Mesendoderm (in vitro differentiated cells): Measurements from ENCODE around the gene PGAP1.
A peak's percentile ranks its signal among the peaks of the same experiment; 100 is the strongest.

Experiments used
- DNase-seq: peaks from one replicate; pipeline ENCODE4 v3.0.0; 2013
- H2AK5ac ChIP-seq: 2 replicates; pipeline ENCODE4 v1.6.1; 2013; ENCODE audit warnings: low read length, inconsistent platforms
- H2BK120ac ChIP-seq: 2 replicates; pipeline ENCODE4 v1.6.1; 2013; ENCODE audit warnings: low read depth, mild to moderate bottlenecking, low read length, moderate library complexity, mixed read lengths
- H2BK15ac ChIP-seq: replicated peaks from 2 replicates; pipeline ENCODE4 v1.6.1; 2013; ENCODE audit warnings: low read depth, mild to moderate bottlenecking, moderate library complexity
- H2BK5ac ChIP-seq: 2 replicates; pipeline ENCODE4 v1.6.1; 2013; ENCODE audit warnings: low read length, inconsistent platforms
- H3K18ac ChIP-seq: 2 replicates; pipeline ENCODE4 v1.6.1; 2013; ENCODE audit warnings: mild to moderate bottlenecking, low read length, mixed read lengths
- H3K23ac ChIP-seq: one replicate; pipeline ENCODE4 v1.6.1; 2013; ENCODE audit warnings: low read length
- H3K27ac ChIP-seq: 2 replicates; pipeline ENCODE4 v1.5.1; 2013; ENCODE audit warnings: low read depth, mild to moderate bottlenecking, inconsistent platforms, low read length, moderate library complexity
- H3K27me3 ChIP-seq: 2 replicates; pipeline ENCODE4 v1.6.1; 2013; ENCODE audit warnings: low read length, control low read depth, mild to moderate bottlenecking, inconsistent platforms; ENCODE audit not compliant: insufficient read depth, poor library complexity
- H3K36me3 ChIP-seq: 2 replicates; pipeline ENCODE4 v1.6.1; 2013; ENCODE audit warnings: low read length, inconsistent platforms; ENCODE audit not compliant: control insufficient read depth, insufficient read depth
- H3K4ac ChIP-seq: one replicate; pipeline ENCODE4 v1.6.1; 2013; ENCODE audit warnings: low read depth, mild to moderate bottlenecking, low read length, moderate library complexity
- H3K4me1 ChIP-seq: 2 replicates; pipeline ENCODE4 v1.6.1; 2013; ENCODE audit warnings: low read depth, low read length, inconsistent platforms; ENCODE audit not compliant: control insufficient read depth
- H3K4me2 ChIP-seq: 2 replicates; pipeline ENCODE4 v1.6.1; 2013; ENCODE audit warnings: low read length
- H3K4me3 ChIP-seq: 2 replicates; pipeline ENCODE4 v1.5.1; 2013; ENCODE audit warnings: mild to moderate bottlenecking, low read length
- H3K56ac ChIP-seq: one replicate; pipeline ENCODE4 v1.6.1; 2013; ENCODE audit warnings: low read length
- H3K79me1 ChIP-seq: 2 replicates; pipeline ENCODE4 v1.6.1; 2013; ENCODE audit warnings: low read length, inconsistent platforms
- H3K79me2 ChIP-seq: 2 replicates; pipeline ENCODE4 v1.6.1; 2013; ENCODE audit warnings: mild to moderate bottlenecking, low read length; ENCODE audit not compliant: control insufficient read depth, insufficient read depth
- H3K9ac ChIP-seq: 2 replicates; pipeline ENCODE4 v1.6.1; 2013; ENCODE audit warnings: low read length, inconsistent platforms
- H4K5ac ChIP-seq: one replicate; pipeline ENCODE4 v1.6.1; 2013; ENCODE audit warnings: low read length
- H4K8ac ChIP-seq: one replicate; pipeline ENCODE4 v1.6.1; 2013; ENCODE audit warnings: low read depth, mild to moderate bottlenecking, control low read depth, low read length, moderate library complexity
- WGBS: extraction: QIAGEN DNeasy Blood & Tissue Kit; methylation state at CpG from one replicate; pipeline ENCODE4 v1.1.7; 2013; ENCODE audit warnings: low lambda C conversion rate, missing lambda C conversion rate; ENCODE audit not compliant: insufficient coverage; ENCODE audit errors: extremely low coverage; 5-methylcytosine and 5-hydroxymethylcytosine counted together

The PGAP1 gene

DNA sequence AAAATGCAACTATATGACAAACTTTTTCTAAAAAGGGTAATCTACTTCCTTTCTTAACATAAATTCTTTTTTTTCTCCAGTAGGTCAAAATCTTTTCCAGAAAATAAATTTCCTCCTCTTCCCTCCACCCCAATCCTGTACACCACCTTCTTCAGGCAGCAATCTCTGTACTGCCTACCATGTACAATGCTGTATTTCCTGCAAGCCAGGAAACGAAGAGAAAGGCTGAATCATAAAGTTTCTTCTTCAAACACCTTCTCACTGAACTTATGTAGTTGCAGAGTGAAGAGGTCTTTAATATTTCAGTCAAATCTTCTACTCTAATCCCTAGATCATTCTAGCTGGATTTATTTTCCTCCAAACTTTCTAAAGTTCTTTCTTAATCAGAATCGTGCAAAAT, 99.2 kb downstream of the PGAP1 start:
- H3K79me2 ChIP-seq, result no peaks in the 10 kb centered on the region
- no peak overlapping the region for H4K5ac ChIP-seq
- H3K9ac ChIP-seq, result no peak overlapping the region
- H4K8ac ChIP-seq, result no peak overlapping the region
- no peak overlapping the region for H3K56ac ChIP-seq
- DNase-seq, result no peak
- H2BK15ac ChIP-seq, result no peak overlapping the region
- H3K4me3 ChIP-seq, result no peak overlapping the region
- H2BK120ac ChIP-seq, result no peak overlapping the region
- no peak overlapping the region for H3K27ac ChIP-seq
- H2AK5ac ChIP-seq, result no peak overlapping the region
- no peak overlapping the region for H2BK5ac ChIP-seq
- H3K27me3 ChIP-seq, result no peaks in the 10 kb centered on the region
- WGBS, result no CpG with 5 or more reads among the region's 2 CpGs
- H3K4ac ChIP-seq, result no peak overlapping the region
- no peaks in the 10 kb centered on the region for H3K4me1 ChIP-seq
- no peaks in the 10 kb centered on the region for H3K79me1 ChIP-seq
- H3K4me2 ChIP-seq, result no peak overlapping the region
- no peaks in the 10 kb centered on the region for H3K36me3 ChIP-seq
- H3K18ac ChIP-seq, result no peak overlapping the region
- no peak overlapping the region for H3K23ac ChIP-seq

DNA sequence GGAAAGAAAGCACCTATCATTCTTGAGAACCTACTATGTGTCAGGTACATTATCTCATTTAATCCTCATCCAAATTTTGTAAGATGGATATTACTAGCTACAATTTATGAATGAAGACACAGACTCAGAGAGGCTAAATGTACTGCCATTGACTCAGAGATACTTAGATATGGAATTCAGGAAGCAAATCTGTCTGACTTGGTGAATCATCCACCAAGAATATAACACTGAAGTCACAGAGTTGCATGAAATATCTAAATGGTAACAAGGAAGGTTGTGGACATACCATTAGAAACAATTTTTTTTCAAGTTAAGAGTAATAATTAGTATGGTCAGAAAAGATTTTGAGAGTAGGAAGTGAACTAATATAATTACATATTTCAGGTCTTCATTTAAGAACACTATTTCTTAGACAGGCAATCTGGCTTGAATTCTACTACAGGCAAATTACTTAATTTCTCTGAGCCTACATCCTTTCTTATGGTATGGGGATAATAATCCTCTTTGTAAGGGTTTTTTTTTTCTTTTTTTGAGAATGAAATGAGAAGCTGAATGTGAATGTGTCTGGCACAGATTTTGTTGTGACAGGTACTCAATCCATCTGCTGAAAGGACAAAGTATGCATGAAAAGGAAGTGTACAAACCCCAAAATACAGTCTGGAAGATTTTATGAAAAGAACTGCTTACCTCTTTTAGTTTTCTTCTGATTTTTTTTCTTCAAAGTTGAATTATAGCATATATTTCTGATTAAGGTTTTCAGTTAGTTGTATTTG, 102.6 kb downstream of the PGAP1 start:
- Histone ChIP-seq H3K4ac (no peak overlapping the region), H2BK15ac (no peak overlapping the region), H3K79me2 (no peaks in the 10 kb centered on the region), H3K4me3 (no peak overlapping the region), H2AK5ac (no peak overlapping the region), H3K36me3 (no peaks in the 10 kb centered on the region), H3K9ac (no peak overlapping the region), H2BK120ac (no peak overlapping the region), H3K56ac (no peak overlapping the region), H3K23ac (no peak overlapping the region), H2BK5ac (no peak overlapping the region), H4K5ac (no peak overlapping the region), H3K27ac (no peak overlapping the region), H3K4me2 (no peak overlapping the region), H3K27me3 (no peaks in the 10 kb centered on the region), H3K79me1 (no peaks in the 10 kb centered on the region), H4K8ac (no peak overlapping the region), H3K18ac (no peak overlapping the region), H3K4me1 (no peaks in the 10 kb centered on the region)
- DNase-seq, result no peak

DNA sequence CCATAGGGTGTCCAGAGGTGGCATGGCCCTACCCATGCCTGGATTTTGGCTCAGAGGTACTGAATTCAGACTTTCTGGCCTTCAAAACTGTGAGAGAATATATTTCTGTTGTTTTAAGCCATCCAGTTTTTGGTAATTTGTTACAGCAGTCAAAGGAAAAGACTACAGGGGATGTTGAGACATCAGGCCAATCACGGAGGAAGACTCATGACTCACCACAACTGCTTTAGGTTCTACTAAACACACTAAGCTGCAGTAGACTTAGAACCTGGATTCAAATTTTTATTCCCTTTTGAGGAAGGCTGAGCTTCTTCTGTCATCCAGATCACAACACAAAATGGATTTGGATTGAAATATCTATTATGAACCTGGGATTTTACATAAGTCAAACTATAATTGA, 105.3 kb downstream of the PGAP1 start:
- Histone ChIP-seq H3K18ac (no peak overlapping the region), H3K4ac (no peak overlapping the region), H3K4me1 (no peaks in the 10 kb centered on the region), H4K5ac (no peak overlapping the region), H3K27me3 (no peaks in the 10 kb centered on the region), H3K27ac (no peak overlapping the region), H3K79me2 (no peaks in the 10 kb centered on the region), H2AK5ac (no peak overlapping the region), H4K8ac (no peak overlapping the region), H2BK15ac (no peak overlapping the region), H3K23ac (no peak overlapping the region), H2BK5ac (no peak overlapping the region), H3K4me3 (no peak overlapping the region), H3K36me3 (no peaks in the 10 kb centered on the region), H3K56ac (no peak overlapping the region), H3K9ac (no peak overlapping the region), H3K4me2 (no peak overlapping the region), H3K79me1 (no peaks in the 10 kb centered on the region), H2BK120ac (no peak overlapping the region)
- no peak for DNase-seq
- WGBS, result no CpG with 5 or more reads among the region's 1 CpG

DNA sequence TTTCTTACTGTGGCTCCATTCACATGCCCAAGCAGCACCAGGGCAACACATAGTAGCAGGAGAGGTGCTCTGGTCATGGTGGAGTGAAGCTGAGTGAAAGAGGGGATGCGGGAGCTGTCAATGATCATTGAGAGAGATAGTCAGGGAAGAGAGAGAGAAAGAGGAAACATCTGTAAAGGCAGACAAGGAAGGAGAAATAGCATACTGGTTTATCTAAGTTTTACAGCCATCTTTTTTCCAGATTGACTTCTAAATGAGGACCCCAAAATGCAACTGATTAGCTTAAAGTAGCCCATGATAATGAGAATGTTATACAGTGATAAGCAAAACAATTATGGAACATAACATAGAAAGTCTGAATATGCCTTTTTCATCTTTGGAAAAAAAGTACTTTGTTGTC, 117.2 kb downstream of the PGAP1 start, which contains the start of gene C2orf66:
Gene C2orf66 (minus strand): TSS at position 96 of the 400 bp plus-strand sequence. CDS start 19 bp downstream, at position 77.
- WGBS, result no CpG with 5 or more reads among the region's 1 CpG
- Histone ChIP-seq H3K23ac (no peak within 1 kb of the TSS), H3K4me2 (no peak within 1 kb of the TSS), H2BK5ac (no peak within 1 kb of the TSS), H2AK5ac (no peak within 1 kb of the TSS), H3K18ac (no peak within 1 kb of the TSS), H3K4me3 (no peak within 1 kb of the TSS), H3K79me2 (no peaks in the 10 kb centered on the region), H3K79me1 (no peaks in the 10 kb centered on the region), H3K27me3 (no peaks in the 10 kb centered on the region), H2BK120ac (no peak within 1 kb of the TSS), H3K56ac (no peak within 1 kb of the TSS), H3K4ac (no peak within 1 kb of the TSS), H3K27ac (no peak within 1 kb of the TSS), H3K36me3 (no peaks in the 10 kb centered on the region), H4K5ac (no peak within 1 kb of the TSS), H3K4me1 (no peaks in the 10 kb centered on the region), H3K9ac (no peak within 1 kb of the TSS), H2BK15ac (no peak within 1 kb of the TSS), H4K8ac (no peak within 1 kb of the TSS)
- DNase-seq, result no peak

DNA sequence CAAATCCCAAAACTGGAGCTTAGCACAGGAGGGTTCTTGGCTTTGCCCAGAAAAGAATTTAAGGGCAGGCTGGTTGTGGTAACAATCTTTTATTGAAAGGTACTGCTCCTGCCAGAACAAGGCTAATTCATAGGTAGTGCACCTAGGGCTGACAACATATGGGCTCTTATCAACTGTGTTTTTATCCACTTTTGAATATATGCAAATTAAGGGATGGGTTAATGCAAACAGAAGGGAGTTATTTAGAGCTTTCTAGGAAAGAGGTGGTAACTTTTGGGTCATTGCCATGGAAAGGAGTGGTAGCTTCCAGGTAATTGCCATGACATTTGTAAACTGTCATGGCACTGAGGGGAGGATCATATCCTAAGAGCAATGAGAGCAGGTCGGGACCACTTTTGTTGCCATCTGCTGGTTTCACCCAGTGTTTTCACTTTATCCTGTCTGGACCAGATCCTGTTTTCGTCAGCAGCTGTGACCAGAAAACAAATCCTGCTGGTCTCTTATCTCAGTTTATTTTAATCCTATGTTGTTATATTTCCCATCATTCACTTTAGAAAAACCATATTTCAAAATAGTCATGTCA, 118.3 kb downstream of the PGAP1 start:
- no peak overlapping the region for H2BK15ac ChIP-seq
- DNase-seq, result peak; percentile 52
- H3K4me3 ChIP-seq, result no peak overlapping the region
- H2AK5ac ChIP-seq, result no peak overlapping the region
- H3K27ac ChIP-seq, result no peak overlapping the region
- H3K79me2 ChIP-seq, result no peaks in the 10 kb centered on the region
- no peaks in the 10 kb centered on the region for H3K79me1 ChIP-seq
- H4K5ac ChIP-seq, result no peak overlapping the region
- H3K18ac ChIP-seq, result no peak overlapping the region
- H2BK5ac ChIP-seq, result no peak overlapping the region
- no peak overlapping the region for H3K23ac ChIP-seq
- H3K27me3 ChIP-seq, result no peaks in the 10 kb centered on the region
- no peak overlapping the region for H3K56ac ChIP-seq
- no peak overlapping the region for H3K4me2 ChIP-seq
- H3K9ac ChIP-seq, result no peak overlapping the region
- WGBS, result no CpG with 5 or more reads among the region's 2 CpGs
- H2BK120ac ChIP-seq, result no peak overlapping the region
- H3K4ac ChIP-seq, result no peak overlapping the region
- no peaks in the 10 kb centered on the region for H3K36me3 ChIP-seq
- no peaks in the 10 kb centered on the region for H3K4me1 ChIP-seq
- H4K8ac ChIP-seq, result no peak overlapping the region

DNA sequence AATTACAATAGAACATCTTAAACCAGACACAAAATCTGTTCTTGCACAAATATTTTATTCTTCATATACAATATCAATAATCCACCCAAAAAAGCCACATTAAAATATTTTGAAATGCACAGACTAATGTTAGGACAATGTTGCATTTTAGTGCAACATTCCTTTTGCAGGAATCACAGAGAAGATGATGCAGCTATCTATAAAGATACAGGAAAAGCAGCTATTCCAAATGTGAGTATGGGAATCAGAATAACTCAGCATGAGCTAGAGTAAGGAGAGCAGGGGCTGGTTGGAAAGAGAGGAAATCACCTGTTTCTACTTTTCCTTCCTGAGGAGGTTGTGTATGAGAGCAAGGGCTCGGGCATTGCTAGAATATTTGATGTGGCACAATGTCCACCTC, 122.1 kb downstream of the PGAP1 start:
- no peaks in the 10 kb centered on the region for H3K4me1 ChIP-seq
- H2BK120ac ChIP-seq, result no peak overlapping the region
- H3K4me3 ChIP-seq, result no peak overlapping the region
- H3K4ac ChIP-seq, result no peak overlapping the region
- no peak overlapping the region for H2BK15ac ChIP-seq
- H3K9ac ChIP-seq, result no peak overlapping the region
- no peaks in the 10 kb centered on the region for H3K36me3 ChIP-seq
- DNase-seq, result no peak
- no peak overlapping the region for H2AK5ac ChIP-seq
- no peak overlapping the region for H3K56ac ChIP-seq
- no peaks in the 10 kb centered on the region for H3K27me3 ChIP-seq
- H3K79me2 ChIP-seq, result no peaks in the 10 kb centered on the region
- H4K8ac ChIP-seq, result no peak overlapping the region
- no peak overlapping the region for H3K23ac ChIP-seq
- H2BK5ac ChIP-seq, result no peak overlapping the region
- WGBS, result no CpG with 5 or more reads among the region's 1 CpG
- no peak overlapping the region for H3K27ac ChIP-seq
- no peak overlapping the region for H3K18ac ChIP-seq
- H3K4me2 ChIP-seq, result no peak overlapping the region
- H3K79me1 ChIP-seq, result no peaks in the 10 kb centered on the region
- H4K5ac ChIP-seq, result no peak overlapping the region
